Measurements from ENCODE around the gene GPC6.

DNA sequence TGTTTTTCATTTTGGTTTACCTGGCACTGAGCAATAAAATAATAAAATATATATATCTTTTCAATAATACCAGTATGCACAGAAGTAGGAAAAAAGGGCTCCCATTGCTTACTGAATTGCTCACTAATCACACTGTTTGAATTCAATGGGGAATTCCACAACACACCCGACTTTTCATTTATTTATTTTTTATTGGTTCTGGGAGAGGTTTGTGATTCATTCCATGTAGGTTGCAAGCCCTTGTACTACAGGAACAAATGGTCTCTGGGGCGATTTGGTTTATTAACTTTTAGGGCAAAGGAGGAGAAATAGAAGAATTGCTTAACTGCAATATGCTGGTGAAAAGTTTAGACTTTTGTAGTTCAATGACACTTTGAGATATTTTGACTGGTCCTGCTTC, 1045.4 kb downstream of the GPC6 start:
- TF ChIP-seq, protein P1, sequence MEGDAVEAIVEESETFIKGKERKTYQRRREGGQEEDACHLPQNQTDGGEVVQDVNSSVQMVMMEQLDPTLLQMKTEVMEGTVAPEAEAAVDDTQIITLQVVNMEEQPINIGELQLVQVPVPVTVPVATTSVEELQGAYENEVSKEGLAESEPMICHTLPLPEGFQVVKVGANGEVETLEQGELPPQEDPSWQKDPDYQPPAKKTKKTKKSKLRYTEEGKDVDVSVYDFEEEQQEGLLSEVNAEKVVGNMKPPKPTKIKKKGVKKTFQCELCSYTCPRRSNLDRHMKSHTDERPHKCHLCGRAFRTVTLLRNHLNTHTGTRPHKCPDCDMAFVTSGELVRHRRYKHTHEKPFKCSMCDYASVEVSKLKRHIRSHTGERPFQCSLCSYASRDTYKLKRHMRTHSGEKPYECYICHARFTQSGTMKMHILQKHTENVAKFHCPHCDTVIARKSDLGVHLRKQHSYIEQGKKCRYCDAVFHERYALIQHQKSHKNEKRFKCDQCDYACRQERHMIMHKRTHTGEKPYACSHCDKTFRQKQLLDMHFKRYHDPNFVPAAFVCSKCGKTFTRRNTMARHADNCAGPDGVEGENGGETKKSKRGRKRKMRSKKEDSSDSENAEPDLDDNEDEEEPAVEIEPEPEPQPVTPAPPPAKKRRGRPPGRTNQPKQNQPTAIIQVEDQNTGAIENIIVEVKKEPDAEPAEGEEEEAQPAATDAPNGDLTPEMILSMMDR (IDR thresholded peaks at IDR 0.05; ENCODE audit: insufficient read depth, low read length, poor library complexity, severe bottlenecking): no peak
- no peak for TF ChIP-seq EZH2phosphoT487 (conservative IDR thresholded peaks at IDR 0.05; ENCODE audit: low read length)
